ENCODE data around the gene ANKRD60. TPM values are rescaled to one million over a fixed set of nuclear protein-coding genes. Genes with fewer than 3 reads are reported as not detected.

Gene ANKRD60
- total RNA-seq, 2 donors from 2014 or later, result not detected

DNA sequence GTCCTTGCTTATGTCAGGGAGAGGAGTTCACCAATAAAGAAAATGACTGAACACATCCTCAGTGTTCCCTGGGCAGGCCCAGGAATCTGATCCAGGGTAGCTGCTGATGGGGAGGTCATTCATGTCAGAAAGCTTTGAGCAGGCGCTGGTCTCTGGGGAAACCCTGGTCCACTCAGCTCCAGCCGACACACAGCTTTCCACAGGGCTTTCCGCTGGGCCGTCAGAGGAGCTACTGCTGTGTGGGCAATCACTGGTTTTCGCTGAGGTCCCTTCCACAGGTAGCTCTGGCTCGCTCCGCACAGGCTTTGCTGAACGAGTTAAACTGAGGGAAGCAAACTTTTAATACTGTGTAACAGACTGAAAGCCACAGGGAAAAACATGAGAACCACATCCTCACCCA is 17.5 kb upstream of the ANKRD60 start:
- no peak for ATAC-seq
- H3K4me1 ChIP-seq, result no peaks in the 10 kb centered on the region
- H3K27me3 ChIP-seq, result no peaks in the 10 kb centered on the region
- intact Hi-C loops (cut with DNase I), result no loop called here
- TF ChIP-seq, protein P1, sequence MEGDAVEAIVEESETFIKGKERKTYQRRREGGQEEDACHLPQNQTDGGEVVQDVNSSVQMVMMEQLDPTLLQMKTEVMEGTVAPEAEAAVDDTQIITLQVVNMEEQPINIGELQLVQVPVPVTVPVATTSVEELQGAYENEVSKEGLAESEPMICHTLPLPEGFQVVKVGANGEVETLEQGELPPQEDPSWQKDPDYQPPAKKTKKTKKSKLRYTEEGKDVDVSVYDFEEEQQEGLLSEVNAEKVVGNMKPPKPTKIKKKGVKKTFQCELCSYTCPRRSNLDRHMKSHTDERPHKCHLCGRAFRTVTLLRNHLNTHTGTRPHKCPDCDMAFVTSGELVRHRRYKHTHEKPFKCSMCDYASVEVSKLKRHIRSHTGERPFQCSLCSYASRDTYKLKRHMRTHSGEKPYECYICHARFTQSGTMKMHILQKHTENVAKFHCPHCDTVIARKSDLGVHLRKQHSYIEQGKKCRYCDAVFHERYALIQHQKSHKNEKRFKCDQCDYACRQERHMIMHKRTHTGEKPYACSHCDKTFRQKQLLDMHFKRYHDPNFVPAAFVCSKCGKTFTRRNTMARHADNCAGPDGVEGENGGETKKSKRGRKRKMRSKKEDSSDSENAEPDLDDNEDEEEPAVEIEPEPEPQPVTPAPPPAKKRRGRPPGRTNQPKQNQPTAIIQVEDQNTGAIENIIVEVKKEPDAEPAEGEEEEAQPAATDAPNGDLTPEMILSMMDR (IDR thresholded peaks at IDR 0.05), result no peak
- TF ChIP-seq POLR2A (IDR thresholded peaks at IDR 0.05), result no peak
- no peak for DNase-seq
- no peaks in the 10 kb centered on the region for H3K9me3 ChIP-seq
- no peak overlapping the region for H3K4me3 ChIP-seq
- peaks cover 0 to 13% of the 10 kb centered on the region in 2 donors for H3K36me3 ChIP-seq (replicated peaks in 1 of 2; ENCODE audit: insufficient read depth in 1 of 2, low read depth in 2 of 2)
- 76 to 85% methylated on average over 3 to 8 of the region's 8 CpGs for WGBS, 2 donors
- H3K27ac ChIP-seq, result no peak overlapping the region

DNA sequence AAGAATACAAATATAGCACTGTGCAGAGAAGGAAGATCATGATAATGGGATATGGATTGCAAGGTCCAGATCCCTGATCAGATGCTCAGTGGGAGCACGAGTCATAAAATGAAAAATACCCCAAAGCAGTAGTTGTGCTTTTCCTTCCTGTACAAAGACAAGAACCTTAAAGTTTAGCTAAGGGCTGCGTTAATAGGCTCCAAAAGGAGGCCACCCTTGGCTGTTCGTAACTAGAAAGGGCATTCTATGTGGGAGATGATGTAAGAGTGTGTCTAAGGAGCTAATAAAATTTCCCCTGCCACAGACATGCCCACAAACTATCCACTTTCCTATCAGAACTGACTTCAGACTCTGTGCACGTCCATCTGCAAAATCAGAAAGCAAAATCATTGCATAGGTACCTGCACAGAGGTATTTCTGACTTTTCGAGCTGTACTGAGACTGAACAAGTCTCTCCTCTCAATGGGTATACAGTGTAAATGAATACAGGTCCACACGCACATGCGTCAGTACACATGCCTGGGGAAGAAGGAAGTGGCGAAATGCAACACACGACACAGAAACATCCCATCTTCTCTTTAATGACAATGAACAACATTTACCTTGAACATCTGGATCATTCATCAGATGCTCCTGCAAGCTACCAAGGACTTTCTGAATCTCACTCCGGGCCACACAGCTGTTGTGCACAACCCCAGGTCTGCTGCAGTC is 16.9 kb upstream of the ANKRD60 start:
- no peak for ATAC-seq
- TF ChIP-seq POLR2A (IDR thresholded peaks at IDR 0.05), result no peak
- TF ChIP-seq, protein P1 (IDR thresholded peaks at IDR 0.05), result no peak
- DNase-seq, result no peak
- WGBS, 2 donors, result 87 to 91% methylated on average over 10 of the region's 10 CpGs
- Histone ChIP-seq H3K4me1 (no peaks in the 10 kb centered on the region), H3K27ac (no peak overlapping the region), H3K9me3 (no peaks in the 10 kb centered on the region), H3K36me3 (replicated peaks in 1 of 2; ENCODE audit: insufficient read depth in 1 of 2, low read depth in 2 of 2) (peaks cover 0 to 13% of the 10 kb centered on the region in 2 donors), H3K27me3 (no peaks in the 10 kb centered on the region), H3K4me3 (no peak overlapping the region)
- intact Hi-C loops (cut with DNase I), result no loop called here

DNA sequence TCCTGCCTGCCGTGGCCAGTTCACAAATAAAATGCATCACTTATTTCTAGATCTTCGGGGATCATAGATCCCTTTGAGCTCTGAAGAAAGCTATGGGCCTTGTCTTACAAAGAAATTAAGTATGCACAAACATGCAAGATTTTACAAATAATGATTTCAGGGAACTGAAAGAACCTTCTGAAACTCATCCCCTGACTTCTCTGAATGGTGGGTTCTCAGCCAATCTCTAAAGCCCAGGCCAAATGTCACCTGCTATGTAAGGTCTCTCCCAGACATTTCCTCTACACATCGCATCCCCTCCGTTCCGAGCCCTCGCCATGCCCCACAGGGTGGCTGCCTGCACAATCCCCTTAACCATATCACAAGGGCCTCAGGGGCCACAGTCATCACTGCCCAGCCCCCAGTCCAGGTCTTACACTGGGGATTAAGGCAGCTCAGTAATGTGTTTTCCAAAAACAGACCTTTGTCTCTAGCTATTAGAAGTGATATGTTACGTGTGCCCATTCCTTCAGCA is 16.1 kb upstream of the ANKRD60 start:
- DNase-seq, result no peak
- H3K4me1 ChIP-seq, result no peaks in the 10 kb centered on the region
- H3K27me3 ChIP-seq, result no peaks in the 10 kb centered on the region
- no peak overlapping the region for H3K4me3 ChIP-seq
- ATAC-seq, result no peak
- peaks cover 0 to 13% of the 10 kb centered on the region in 2 donors for H3K36me3 ChIP-seq (replicated peaks in 1 of 2; ENCODE audit: insufficient read depth in 1 of 2, low read depth in 2 of 2)
- intact Hi-C loops (cut with DNase I), result no loop called here
- TF ChIP-seq POLR2A (IDR thresholded peaks at IDR 0.05), result no peak
- TF ChIP-seq, protein P1 (IDR thresholded peaks at IDR 0.05), result no peak
- 88 to 91% methylated on average over 7 of the region's 7 CpGs for WGBS, 2 donors
- no peak overlapping the region for H3K27ac ChIP-seq
- no peaks in the 10 kb centered on the region for H3K9me3 ChIP-seq

DNA sequence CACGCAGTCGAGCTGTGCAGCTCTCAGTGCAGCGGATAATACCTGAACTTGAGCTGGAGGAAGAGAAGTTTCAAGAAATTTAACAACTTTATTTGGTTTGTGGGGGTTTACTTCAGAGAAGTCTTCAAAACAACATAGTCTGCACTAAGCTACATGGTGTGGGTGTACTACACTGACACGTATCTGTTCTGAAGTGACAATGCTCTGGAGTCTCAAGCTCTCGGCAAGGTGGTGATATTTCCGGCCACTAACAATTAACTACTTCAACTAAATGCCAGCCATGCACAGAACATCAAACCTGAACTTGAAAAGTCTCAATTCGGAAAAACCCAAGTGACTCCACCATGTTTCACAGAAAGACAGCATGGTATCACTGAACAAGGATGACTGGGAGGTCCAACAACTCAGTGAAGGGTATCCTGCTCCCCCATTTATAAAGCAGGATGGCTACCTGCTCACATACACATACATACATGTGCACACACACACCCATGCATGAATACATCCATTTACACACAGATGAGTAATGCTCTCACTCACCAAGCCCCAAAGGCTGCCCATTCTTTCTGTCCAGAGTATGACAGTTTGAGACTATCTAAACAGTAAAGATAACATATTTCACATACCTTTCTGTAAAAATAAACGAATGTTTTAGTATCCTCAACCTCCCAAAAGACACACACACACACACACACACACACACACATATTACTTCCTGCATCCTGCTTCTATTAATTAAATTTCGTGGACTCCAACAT is 15.4 kb upstream of the ANKRD60 start:
- Histone ChIP-seq H3K4me1 (no peaks in the 10 kb centered on the region), H3K36me3 (replicated peaks in 1 of 2; ENCODE audit: insufficient read depth in 1 of 2, low read depth in 2 of 2) (peaks cover 0 to 13% of the 10 kb centered on the region in 2 donors), H3K27me3 (no peaks in the 10 kb centered on the region), H3K4me3 (no peak overlapping the region), H3K9me3 (no peaks in the 10 kb centered on the region), H3K27ac (no peak overlapping the region)
- intact Hi-C loops (cut with DNase I), result no loop called here
- ATAC-seq, result no peak
- TF ChIP-seq, protein P1 (IDR thresholded peaks at IDR 0.05), result no peak
- TF ChIP-seq POLR2A (IDR thresholded peaks at IDR 0.05), result no peak
- WGBS, 2 donors, result 80 to 86% methylated on average over 9 of the region's 9 CpGs
- no peak for DNase-seq
